Measurements from ENCODE around the gene NPPB.

NPPB gene

GRCh38 chr1:11836955-11837766 is 21.6 kb downstream of the NPPB start:
- FAIRE-seq (no peak), DNase-seq (ENCODE audit: insufficient read length) (no peak)
- no peak for TF ChIP-seq TAF1 (IDR thresholded peaks at IDR 0.05; ENCODE audit: borderline replicate concordance, low read depth, low read length)
- TF ChIP-seq POLR2A (IDR thresholded peaks at IDR 0.05; ENCODE audit: low read depth, low read length): no peak
- no peak for TF ChIP-seq POLR2AphosphoS5 (IDR thresholded peaks at IDR 0.05; ENCODE audit: low read depth, low read length)

GRCh38 chr1:11835441-11836225 is 23.1 kb downstream of the NPPB start:
- no peak for FAIRE-seq
- TF ChIP-seq POLR2A (IDR thresholded peaks at IDR 0.05; ENCODE audit: low read depth, low read length): no peak
- no peak for TF ChIP-seq POLR2AphosphoS5 (IDR thresholded peaks at IDR 0.05; ENCODE audit: low read depth, low read length)
- no peak for DNase-seq (ENCODE audit: insufficient read length)

- DNase-seq (ENCODE audit: insufficient read length): no peak
These were observed 24.8 kb downstream of the NPPB start for GRCh38 chr1:11833900-11834299.

GRCh38 chr1:11833497-11833896 is 25.2 kb downstream of the NPPB start:
- no peak for DNase-seq (ENCODE audit: insufficient read length)
- FAIRE-seq: no peak
- 0 out of 2 replicates have a peak, but pooled peaks have one; percentile 28 for TF ChIP-seq POLR2A (IDR thresholded peaks at IDR 0.05; ENCODE audit: low read depth, low read length)
- TF ChIP-seq TAF1 (IDR thresholded peaks at IDR 0.05; ENCODE audit: borderline replicate concordance, low read depth, low read length): no peak
- TF ChIP-seq POLR2AphosphoS5 (IDR thresholded peaks at IDR 0.05; ENCODE audit: low read depth, low read length): no peak

More at GRCh38 chr1:11833900-11834299, 24.8 kb downstream of the NPPB start:
- no peak for FAIRE-seq
- no peak for TF ChIP-seq TAF1 (IDR thresholded peaks at IDR 0.05; ENCODE audit: borderline replicate concordance, low read depth, low read length)

GRCh38 chr1:11831945-11832725 is 26.6 kb downstream of the NPPB start:
- FAIRE-seq: no peak
- no peak for DNase-seq (ENCODE audit: insufficient read length)
- TF ChIP-seq POLR2AphosphoS5 (IDR thresholded peaks at IDR 0.05; ENCODE audit: low read depth, low read length) (no peak), TAF1 (IDR thresholded peaks at IDR 0.05; ENCODE audit: borderline replicate concordance, low read depth, low read length) (no peak), POLR2A (IDR thresholded peaks at IDR 0.05; ENCODE audit: low read depth, low read length) (no peak)

- DNase-seq (ENCODE audit: insufficient read length) (no peak), FAIRE-seq (no peak)
- TF ChIP-seq POLR2A (IDR thresholded peaks at IDR 0.05; ENCODE audit: low read depth, low read length) (no peak), POLR2AphosphoS5 (IDR thresholded peaks at IDR 0.05; ENCODE audit: low read depth, low read length) (no peak), TAF1 (IDR thresholded peaks at IDR 0.05; ENCODE audit: borderline replicate concordance, low read depth, low read length) (no peak)
These were observed 30.2 kb downstream of the NPPB start for GRCh38 chr1:11828511-11828910.

- DNase-seq (ENCODE audit: insufficient read length): no peak
- no peak for FAIRE-seq
- TF ChIP-seq POLR2A (IDR thresholded peaks at IDR 0.05; ENCODE audit: low read depth, low read length): no peak
- TF ChIP-seq TAF1 (IDR thresholded peaks at IDR 0.05; ENCODE audit: borderline replicate concordance, low read depth, low read length): no peak
- no peak for TF ChIP-seq POLR2AphosphoS5 (IDR thresholded peaks at IDR 0.05; ENCODE audit: low read depth, low read length)
These were observed 31.8 kb downstream of the NPPB start for GRCh38 chr1:11826946-11827345.

GRCh38 chr1:11825131-11825530 is 33.6 kb downstream of the NPPB start:
- FAIRE-seq (no peak), DNase-seq (ENCODE audit: insufficient read length) (no peak)
- no peak for TF ChIP-seq POLR2A (IDR thresholded peaks at IDR 0.05; ENCODE audit: low read depth, low read length)
- no peak for TF ChIP-seq TAF1 (IDR thresholded peaks at IDR 0.05; ENCODE audit: borderline replicate concordance, low read depth, low read length)
- no peak for TF ChIP-seq POLR2AphosphoS5 (IDR thresholded peaks at IDR 0.05; ENCODE audit: low read depth, low read length)

GRCh38 chr1:11823366-11824137 is 35.2 kb downstream of the NPPB start:
- no peak for DNase-seq (ENCODE audit: insufficient read length)
- TF ChIP-seq TAF1 (IDR thresholded peaks at IDR 0.05; ENCODE audit: borderline replicate concordance, low read depth, low read length) (no peak), POLR2A (IDR thresholded peaks at IDR 0.05; ENCODE audit: low read depth, low read length) (no peak), POLR2AphosphoS5 (IDR thresholded peaks at IDR 0.05; ENCODE audit: low read depth, low read length) (no peak)
- FAIRE-seq: no peak

GRCh38 chr1:11822091-11822490 is 36.7 kb downstream of the NPPB start:
- no peak for DNase-seq (ENCODE audit: insufficient read length)
- TF ChIP-seq POLR2AphosphoS5 (IDR thresholded peaks at IDR 0.05; ENCODE audit: low read depth, low read length) (no peak), TAF1 (IDR thresholded peaks at IDR 0.05; ENCODE audit: borderline replicate concordance, low read depth, low read length) (no peak), POLR2A (IDR thresholded peaks at IDR 0.05; ENCODE audit: low read depth, low read length) (no peak)
- FAIRE-seq: no peak

- no peak for FAIRE-seq
- TF ChIP-seq POLR2A (IDR thresholded peaks at IDR 0.05; ENCODE audit: low read depth, low read length) (no peak), POLR2AphosphoS5 (IDR thresholded peaks at IDR 0.05; ENCODE audit: low read depth, low read length) (no peak), TAF1 (IDR thresholded peaks at IDR 0.05; ENCODE audit: borderline replicate concordance, low read depth, low read length) (no peak)
These were observed 41.6 kb downstream of the NPPB start for GRCh38 chr1:11817192-11817591.

More at GRCh38 chr1:11817192-11817591, 41.6 kb downstream of the NPPB start:
- DNase-seq (ENCODE audit: insufficient read length): no peak

Measured in GM12892 (cell line).